Measurements from ENCODE around the gene RHBDF2.

Gene RHBDF2

DNA sequence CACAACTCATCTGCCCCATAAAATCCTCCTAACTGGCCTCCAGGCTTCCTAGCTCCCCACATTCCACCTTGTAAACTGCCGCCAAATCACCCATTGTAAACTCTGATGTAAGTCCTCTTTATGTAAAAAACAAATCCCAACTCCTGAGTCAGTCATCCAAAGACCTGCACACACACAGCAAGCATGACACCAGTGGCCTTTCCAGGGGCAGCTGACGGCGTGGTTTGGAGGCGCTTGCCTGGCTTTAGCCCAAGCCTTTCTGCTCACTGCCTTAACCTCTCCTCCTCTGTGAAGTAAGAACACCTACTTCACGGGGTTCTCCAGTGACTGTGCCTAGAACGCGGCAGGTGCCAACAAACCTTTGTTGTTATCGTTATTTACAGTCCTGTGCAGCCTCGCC, 62.3 kb downstream of the RHBDF2 start:
- no peak for DNase-seq (ENCODE audit: low spot score)

DNA sequence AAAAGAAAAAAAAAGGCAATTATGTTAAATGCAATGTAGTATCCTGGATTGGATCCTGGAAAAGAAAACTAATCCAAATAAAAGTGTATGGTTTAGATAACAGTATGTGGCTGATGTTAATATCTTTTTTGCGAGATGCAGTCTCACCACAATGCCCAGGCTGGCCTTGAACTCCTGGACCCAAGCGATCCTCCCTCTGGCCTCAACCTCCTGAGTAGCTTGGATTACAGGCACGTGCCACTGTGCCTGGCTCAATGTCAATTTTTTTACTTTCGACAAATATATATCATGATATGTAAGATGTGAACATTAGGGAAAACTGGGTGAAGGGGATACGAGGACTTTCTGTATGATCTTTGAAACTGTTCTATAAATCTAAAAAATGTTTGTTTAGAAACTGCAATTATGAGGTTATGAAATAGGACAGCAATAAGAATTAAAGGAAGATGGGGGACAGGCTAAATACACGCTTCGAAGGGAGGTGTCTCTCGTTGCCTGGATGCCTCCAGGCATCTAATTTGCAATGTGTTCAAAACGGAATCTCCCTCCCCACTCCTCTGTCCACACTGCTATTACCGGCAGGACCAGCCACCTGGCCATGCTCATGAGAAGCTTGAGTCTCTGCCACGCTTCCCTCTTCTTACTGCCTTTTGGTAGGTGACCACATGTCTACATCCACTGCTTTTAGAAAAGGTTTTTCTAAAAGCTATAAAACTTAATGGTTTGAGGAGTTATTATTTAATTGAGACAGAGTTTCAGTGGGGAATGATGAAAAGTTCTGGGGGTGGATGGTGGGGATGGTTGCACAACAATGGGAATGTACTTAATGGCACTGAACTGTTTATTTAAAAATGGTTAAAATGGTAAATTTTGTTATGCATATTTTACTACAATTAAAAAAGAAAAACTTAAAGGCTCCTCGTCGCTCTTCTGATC, 63.5 kb downstream of the RHBDF2 start:
- DNase-seq (ENCODE audit: low spot score): no peak

GRCh38 chr17:76435751-76436150, 65.5 kb downstream of the RHBDF2 start:
- no peak for DNase-seq (ENCODE audit: low spot score)

- no peak for DNase-seq (ENCODE audit: low spot score)
Observed at GRCh38 chr17:76434870-76435269, 66.4 kb downstream of the RHBDF2 start.

- DNase-seq (ENCODE audit: low spot score): no peak
Observed at GRCh38 chr17:76433693-76434092, 67.5 kb downstream of the RHBDF2 start.

GRCh38 chr17:76432712-76433336, 68.4 kb downstream of the RHBDF2 start:
- no peak for DNase-seq (ENCODE audit: low spot score)

- DNase-seq (ENCODE audit: low spot score): no peak
Observed at GRCh38 chr17:76432004-76432403, 69.2 kb downstream of the RHBDF2 start.

DNA sequence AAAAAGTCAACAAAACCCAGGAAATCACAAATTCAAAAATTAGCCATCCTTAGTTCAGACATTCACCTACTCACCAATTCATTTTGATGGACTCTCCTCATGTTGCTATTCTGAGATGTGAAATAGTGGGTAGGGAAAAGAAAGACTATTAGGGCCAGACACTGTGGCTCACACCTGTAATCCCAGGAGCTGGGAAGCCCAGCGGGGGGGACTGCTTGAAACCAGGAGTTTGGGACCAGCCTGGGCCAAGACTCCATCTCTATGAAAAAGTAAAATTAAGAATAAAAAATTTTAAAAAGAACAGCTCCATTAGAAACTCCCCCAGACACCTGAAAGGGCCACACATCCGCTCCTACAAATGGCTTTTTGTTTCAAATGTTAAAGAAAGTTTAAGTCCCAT, 69.7 kb downstream of the RHBDF2 start:
- no peak for DNase-seq (ENCODE audit: low spot score)

- no peak for DNase-seq (ENCODE audit: low spot score)
Observed at GRCh38 chr17:76428511-76428910, 72.7 kb downstream of the RHBDF2 start.

DNA sequence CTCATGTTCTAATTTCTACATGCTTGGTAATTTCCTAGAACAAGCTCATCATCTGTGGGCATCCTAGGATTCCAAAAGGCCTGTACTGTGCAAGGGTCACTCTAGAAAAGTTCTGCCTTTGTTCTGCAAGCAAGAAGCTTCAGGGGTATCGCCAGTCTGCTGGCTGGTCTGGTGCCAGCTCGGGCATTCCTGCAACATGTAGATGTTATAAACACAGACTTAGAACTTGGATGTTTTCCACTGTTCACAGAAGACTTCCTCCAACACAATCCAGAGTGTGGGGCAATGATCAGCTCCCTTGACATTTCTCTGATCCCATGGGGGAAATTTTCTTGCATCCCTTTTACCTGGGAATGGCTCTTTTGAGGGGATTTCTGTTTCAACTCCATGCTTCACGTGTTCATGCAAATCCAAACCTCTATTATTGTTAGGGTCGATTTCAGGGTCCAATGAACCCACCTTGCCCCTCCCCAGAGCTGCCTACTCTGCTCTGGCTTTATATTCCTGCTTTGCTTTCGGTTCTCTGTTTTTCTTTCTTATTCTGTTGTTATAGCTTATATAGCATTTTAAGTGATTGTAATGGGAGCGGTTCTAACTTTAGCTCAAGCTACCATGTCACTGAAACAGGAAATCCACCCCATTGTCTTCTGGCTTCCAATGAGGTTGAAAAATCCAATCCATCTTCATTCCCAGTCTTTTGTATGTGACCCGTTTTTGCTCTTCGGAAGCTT, 73.6 kb downstream of the RHBDF2 start:
- no peak for DNase-seq (ENCODE audit: low spot score)

DNA sequence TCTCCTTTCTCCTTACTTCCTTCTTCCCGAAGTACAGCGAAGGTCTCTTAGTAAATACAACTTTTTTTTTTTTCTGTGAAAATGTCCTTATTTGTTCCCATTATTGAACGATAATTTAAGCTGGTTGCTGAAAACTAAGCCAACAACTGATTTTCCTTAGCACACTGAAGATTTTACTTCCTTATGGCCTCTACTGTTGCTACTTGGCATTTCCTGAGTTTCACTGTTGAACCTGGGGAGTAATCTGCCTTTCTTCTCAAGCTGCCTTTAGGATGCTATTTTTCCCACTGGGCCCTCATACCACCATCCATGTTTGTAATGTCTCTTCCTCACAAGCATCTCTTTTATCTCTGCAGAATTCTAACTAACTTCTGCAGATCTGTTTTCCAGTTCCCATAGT, 74.4 kb downstream of the RHBDF2 start:
- no peak for DNase-seq (ENCODE audit: low spot score)

- no peak for DNase-seq (ENCODE audit: low spot score)
Observed at GRCh38 chr17:76422860-76423259, 78.4 kb downstream of the RHBDF2 start.

DNA sequence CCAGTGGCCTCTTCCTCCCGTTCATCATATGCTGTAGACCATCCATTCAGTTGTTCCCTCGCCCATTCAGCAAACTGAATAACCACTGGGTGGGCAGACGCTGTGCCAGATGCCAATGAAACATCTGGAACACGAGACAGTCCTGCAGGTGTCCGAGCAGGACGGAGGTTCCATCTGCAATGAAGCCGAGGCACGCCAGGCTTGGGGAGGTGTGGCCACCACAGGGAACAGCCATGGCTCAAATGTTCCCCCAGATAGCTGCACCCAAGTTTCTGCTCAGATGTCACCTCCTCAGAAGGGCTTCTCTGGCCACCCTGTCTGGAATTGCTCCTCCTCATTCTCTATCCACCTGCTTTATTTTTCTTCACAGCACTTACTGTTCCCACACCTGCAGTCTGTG, 78.8 kb downstream of the RHBDF2 start:
- DNase-seq (ENCODE audit: low spot score): no peak

DNA sequence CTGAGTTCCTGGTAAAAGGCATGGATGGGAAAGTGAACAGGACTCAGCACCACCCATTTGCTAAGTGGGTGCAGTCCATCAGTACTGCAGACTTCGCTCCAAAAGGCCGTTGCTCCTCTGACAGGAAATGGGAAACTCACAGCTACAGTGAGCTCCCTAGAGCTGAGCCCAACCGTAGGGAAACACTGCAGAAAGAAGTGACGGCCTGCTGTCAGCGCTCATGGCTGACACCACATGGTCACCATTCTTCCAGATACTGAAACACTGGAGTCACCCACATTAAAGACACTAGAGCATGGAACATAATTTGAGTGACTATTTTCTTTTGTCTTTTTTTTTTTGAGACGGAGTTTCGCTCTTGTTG, 80.2 kb downstream of the RHBDF2 start:
- no peak for DNase-seq (ENCODE audit: low spot score)
